HEK293T (cell line): Measurements from ENCODE around the gene OSR1.

ENCODE experiments used
- CTCF ChIA-PET: fragments of 350-600 bp; formaldehyde crosslinking; extraction: SDS; loops from one replicate; lab custom pipeline; 2021; ENCODE audit warnings: antibody characterized with exemption, inconsistent platforms; lab: Yijun Ruan, JAX
- POLR2A ChIA-PET: fragments of 350-600 bp; formaldehyde crosslinking; extraction: SDS; loops from one replicate; lab custom pipeline; 2020; ENCODE audit warnings: antibody characterized with exemption, inconsistent platforms; lab: Yijun Ruan, JAX
- DNase-seq: peaks from one replicate; pipeline ENCODE4 v3.0.0; 2012; ENCODE audit warnings: mixed read lengths; ENCODE audit errors: extremely low spot score
- ARNT ChIP-seq: fragments of 450-650 bp; IDR thresholded peaks from 2 replicates; pipeline ENCODE4 v1.6.1; 2017; ENCODE audit warnings: mild to moderate bottlenecking
- BHLHE40 ChIP-seq: fragments of 450-650 bp; IDR thresholded peaks from 2 replicates; pipeline ENCODE4 v1.6.1; 2016; ENCODE audit warnings: mild to moderate bottlenecking, moderate library complexity, borderline replicate concordance
- CTBP1 ChIP-seq: fragments of 450-650 bp; IDR thresholded peaks from 2 replicates; pipeline ENCODE4 v1.6.1; 2016; ENCODE audit warnings: borderline replicate concordance
- ELF4 ChIP-seq: fragments of 450-650 bp; IDR thresholded peaks from 2 replicates; pipeline ENCODE4 v1.6.1; 2017; ENCODE audit warnings: antibody characterized with exemption
- FOXA1 ChIP-seq: fragments of 450-650 bp; IDR thresholded peaks from 2 replicates; pipeline ENCODE4 v1.6.1; 2016; ENCODE audit warnings: mild to moderate bottlenecking
- FOXK2 ChIP-seq: fragments of 450-650 bp; IDR thresholded peaks from 2 replicates; pipeline ENCODE4 v1.6.1; 2016; ENCODE audit warnings: mild to moderate bottlenecking
- FOXM1 ChIP-seq: fragments of 450-650 bp; IDR thresholded peaks from 2 replicates; pipeline ENCODE4 v1.6.1; 2017; ENCODE audit warnings: mild to moderate bottlenecking, borderline replicate concordance
- HDGF ChIP-seq: fragments of 450-650 bp; IDR thresholded peaks from 2 replicates; pipeline ENCODE4 v1.6.1; 2017; ENCODE audit warnings: antibody characterized with exemption, borderline replicate concordance
- L3MBTL2 ChIP-seq: fragments of 450-650 bp; conservative IDR thresholded peaks from 2 replicates; pipeline ENCODE4 v1.6.1; 2016; ENCODE audit warnings: mild to moderate bottlenecking
- LEF1 ChIP-seq: fragments of 450-650 bp; IDR thresholded peaks from 2 replicates; pipeline ENCODE4 v1.6.1; 2017; ENCODE audit warnings: mild to moderate bottlenecking, borderline replicate concordance
- NFRKB ChIP-seq: fragments of 450-650 bp; IDR thresholded peaks from 2 replicates; pipeline ENCODE4 v1.6.1; 2016; ENCODE audit warnings: mild to moderate bottlenecking, moderate library complexity
- SP1 ChIP-seq: fragments of 450-650 bp; IDR thresholded peaks from 2 replicates; pipeline ENCODE4 v1.6.1; 2017
- SUZ12 ChIP-seq: fragments of 450-650 bp; IDR thresholded peaks from 2 replicates; pipeline ENCODE4 v1.6.1; 2016; ENCODE audit warnings: mild to moderate bottlenecking
- TARDBP ChIP-seq: fragments of 450-650 bp; IDR thresholded peaks from 2 replicates; pipeline ENCODE4 v1.6.1; 2016
- ZNF384 ChIP-seq: fragments of 450-650 bp; IDR thresholded peaks from 2 replicates; pipeline ENCODE4 v1.6.1; 2016
- TF ChIP-seq, protein P1 (sequence below): fragments of 450-650 bp; IDR thresholded peaks from 2 replicates; pipeline ENCODE4 v1.6.1; 2016

Gene OSR1

DNA sequence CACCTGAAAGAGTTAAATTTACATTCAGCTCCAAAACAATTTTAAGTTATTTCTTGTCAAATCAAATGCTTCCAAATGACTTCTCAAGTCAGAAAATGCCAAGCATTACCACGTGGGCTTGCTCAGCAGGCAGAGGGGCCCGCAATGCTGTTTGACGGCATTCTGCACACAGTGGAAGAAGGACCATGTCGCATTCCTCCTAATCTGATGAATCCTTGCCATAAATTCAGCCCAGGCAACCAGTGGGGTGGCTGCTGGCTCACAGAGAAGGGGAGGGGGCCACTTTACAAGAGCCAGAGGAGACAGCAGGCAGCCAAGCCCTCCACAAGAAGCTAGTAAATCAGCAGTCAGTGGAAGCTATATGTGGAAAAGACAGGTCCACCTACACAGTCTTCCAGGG is 56.7 kb downstream of the OSR1 start:
- ChIA-PET CTCF (no interaction called here), POLR2A (no interaction called here)
- TF ChIP-seq ELF4 (no peak), SP1 (no peak), TARDBP (no peak), SUZ12 (no peak), HDGF (no peak), NFRKB (no peak), L3MBTL2 (no peak), LEF1 (no peak), FOXA1 (no peak), ZNF384 (no peak), BHLHE40 (no peak), CTBP1 (no peak), FOXM1 (no peak), ARNT (no peak), FOXK2 (no peak)
- TF ChIP-seq, protein P1, sequence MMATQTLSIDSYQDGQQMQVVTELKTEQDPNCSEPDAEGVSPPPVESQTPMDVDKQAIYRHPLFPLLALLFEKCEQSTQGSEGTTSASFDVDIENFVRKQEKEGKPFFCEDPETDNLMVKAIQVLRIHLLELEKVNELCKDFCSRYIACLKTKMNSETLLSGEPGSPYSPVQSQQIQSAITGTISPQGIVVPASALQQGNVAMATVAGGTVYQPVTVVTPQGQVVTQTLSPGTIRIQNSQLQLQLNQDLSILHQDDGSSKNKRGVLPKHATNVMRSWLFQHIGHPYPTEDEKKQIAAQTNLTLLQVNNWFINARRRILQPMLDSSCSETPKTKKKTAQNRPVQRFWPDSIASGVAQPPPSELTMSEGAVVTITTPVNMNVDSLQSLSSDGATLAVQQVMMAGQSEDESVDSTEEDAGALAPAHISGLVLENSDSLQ, result no peak
- DNase-seq, result no peak
